Stimulated activated CD4-positive, alpha-beta T cell treated with anti-CD3 and anti-CD28 coated beads, TNF-alpha, amount 100 ng/mL, for 48 hours (primary cell): ENCODE measurements around the gene PLEKHM3.
"Not testable (repeated sequence)": the region's sequence is repeated elsewhere in the genome, so short reads cannot be mapped to it uniquely, and the experiment has no call there.

Source experiments
- DNase-seq, 3 donors: peaks; one replicate each; pipeline ENCODE4 v3.0.0-alpha.2; 2020; ENCODE audit warnings: low read depth in 3 of 3

PLEKHM3 gene

DNA sequence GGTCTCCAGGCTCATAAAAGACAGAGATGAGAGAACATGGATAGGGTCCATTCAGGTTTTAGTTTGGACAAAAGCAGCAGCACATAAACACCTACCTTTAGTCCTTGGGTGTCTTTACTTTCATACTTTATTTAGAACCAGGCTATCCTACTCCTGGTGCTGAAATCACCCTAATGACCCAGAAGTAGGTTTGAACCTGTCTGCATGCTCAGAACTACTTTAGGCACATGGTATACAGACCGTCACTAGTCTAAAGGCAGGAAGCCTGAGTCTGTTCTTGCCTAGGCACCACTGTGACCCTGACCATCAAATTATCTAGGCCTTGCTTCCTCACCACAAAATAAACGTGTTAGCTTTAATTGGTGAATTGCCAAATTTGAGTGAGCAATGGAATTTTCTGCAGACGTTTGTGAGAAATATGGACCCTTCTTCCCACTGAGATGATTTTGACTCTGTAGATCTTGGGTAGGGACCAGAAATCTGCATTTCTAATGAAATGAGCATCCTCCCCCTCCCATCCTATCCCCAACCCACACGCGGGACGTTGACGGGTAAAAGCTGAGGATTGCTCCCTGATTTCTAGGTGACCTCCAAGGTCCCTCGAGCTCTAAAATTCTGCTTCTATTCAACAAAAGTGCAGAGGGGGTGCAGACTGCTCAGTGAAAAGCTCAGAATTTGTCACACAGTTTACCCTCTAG lies 75.1 kb downstream of the PLEKHM3 start:
- DNase-seq = no peak

- DNase-seq = not testable (repeated sequence)
Observed at GRCh38 chr2:207949245-207949644, 76.1 kb downstream of the PLEKHM3 start.

DNA sequence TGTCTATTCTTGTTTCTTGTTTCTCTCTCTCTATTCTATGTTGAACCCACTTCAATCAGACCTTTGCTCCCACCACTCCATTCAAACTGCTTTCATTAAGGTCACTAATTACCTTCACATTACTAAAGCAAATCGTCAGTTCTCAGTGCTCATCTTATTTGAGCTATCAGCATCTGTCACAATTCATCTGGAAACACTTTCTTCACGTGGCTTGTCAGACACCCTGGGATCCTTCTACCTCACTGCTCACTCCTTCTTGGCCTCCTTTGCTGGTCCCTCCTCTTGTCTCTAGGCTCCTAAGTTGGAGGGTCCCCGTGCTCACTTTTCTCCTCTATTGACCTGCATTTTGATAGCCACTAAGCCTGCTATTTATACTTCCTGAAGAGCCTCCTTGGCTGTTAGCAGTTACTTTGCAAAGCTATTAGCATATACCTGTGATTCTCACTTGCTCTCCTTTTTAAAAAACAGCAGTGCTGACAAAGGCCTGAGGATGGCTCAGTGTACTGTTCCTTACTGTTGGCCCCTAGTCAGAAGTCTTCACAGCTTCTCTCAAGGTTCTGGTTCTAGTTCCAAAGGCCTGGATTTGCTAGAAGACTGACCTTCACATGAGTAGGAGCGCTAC lies 80.2 kb downstream of the PLEKHM3 start:
- no peak for DNase-seq

- no peak for DNase-seq
Observed at GRCh38 chr2:207944334-207944733, 81.0 kb downstream of the PLEKHM3 start.

DNA sequence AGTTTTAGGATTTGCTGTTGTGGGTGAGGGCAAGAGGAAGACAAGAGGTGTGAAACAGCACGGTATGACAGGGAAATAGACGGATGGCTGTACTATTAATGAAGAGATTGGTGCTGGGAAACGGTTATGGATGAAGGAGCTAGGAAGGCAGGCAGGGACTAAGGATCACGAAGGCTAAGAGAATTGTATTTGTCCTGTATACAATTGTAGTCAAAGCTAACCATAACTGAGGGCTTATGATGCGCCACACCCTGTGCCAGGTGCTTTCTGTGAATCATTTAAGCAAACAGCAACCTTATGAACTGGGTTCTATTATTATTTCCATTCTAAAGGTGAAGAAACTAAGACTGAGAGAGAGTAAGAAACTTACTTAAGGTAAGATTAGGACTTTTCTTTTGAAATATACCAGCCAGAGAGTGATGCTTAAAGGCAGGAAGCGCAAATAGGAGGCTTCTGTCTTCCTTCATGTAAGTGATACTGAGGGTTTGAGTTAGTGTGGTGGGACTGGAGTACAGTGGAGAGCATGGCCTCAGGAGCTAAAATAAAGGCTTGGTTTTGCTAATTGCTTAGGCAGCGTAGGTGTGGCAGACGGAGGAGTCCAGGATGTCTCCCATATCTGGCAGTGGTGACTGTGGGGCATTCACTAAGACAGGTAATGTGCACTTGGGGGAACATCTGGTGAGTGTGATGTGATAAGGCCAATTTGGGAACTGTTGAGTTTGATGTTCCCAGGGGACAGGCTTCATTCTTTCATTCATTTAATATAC lies 85.8 kb downstream of the PLEKHM3 start:
- DNase-seq = no peak

DNA sequence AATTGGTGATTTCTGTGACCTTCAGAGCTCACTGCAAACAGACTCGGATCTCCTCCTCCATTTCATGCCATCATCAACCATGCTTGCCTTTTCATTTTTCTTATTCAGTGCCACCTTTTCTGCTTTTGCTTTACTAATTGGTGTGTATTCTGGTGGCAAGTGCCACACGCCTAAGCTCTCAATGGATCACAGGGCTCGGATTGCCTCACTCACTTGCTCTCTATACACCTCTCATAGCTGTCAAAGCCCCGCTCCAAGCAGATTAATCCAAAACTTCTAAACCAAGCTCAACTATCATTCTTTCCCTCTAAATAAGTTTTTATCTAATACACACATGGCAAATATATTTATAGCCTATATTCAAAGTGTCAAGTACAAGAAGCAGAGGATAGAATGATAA lies 86.4 kb downstream of the PLEKHM3 start:
- DNase-seq = no peak

GRCh38 chr2:207938415-207938814 lies 86.9 kb downstream of the PLEKHM3 start:
- no peak for DNase-seq

DNA sequence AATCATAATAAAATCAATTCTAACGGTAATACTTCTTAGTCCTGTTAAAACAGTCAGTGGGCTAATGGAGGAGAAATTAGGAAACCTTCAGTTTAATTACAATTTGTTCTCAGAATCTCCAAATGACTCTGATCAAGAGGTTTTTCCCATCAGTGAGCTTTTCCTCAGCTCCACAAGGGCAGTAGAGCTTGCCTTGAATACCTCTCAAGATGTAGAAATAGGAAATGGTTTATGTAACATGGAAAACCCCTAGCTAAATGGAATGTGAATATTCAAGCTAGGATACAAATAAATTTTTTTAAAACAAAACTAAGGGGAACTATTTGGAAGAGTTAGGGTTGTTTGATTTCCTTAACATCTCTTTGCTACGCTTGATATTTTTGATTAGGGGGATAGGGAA lies 87.5 kb downstream of the PLEKHM3 start:
- DNase-seq = no peak

DNA sequence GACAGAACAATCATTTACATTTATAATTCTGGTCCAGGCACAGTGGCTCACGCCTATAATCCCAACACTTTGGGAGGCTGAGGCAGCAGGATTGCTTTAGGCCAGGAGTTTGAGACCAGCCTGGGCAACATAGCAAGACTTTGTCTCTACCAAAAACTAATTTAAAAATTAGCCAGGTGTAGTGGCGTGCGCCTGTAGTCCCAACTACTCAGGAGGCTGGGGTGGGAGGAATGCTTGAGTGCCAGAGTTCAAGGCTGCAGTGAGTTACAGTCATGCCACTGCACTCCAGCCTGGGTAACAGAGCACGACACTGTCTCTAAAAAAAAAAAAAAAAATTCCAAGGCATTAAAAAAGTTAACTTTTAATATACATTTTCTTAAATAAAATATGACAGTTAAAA lies 88.1 kb downstream of the PLEKHM3 start:
- DNase-seq = no peak

GRCh38 chr2:207936380-207936779 lies 88.9 kb downstream of the PLEKHM3 start:
- no peak for DNase-seq

- no peak for DNase-seq
Observed at GRCh38 chr2:207935991-207936370, 89.3 kb downstream of the PLEKHM3 start.

GRCh38 chr2:207935121-207935990 lies 90.0 kb downstream of the PLEKHM3 start:
- DNase-seq = no peak

GRCh38 chr2:207934720-207935119 lies 90.6 kb downstream of the PLEKHM3 start:
- DNase-seq = no peak

DNA sequence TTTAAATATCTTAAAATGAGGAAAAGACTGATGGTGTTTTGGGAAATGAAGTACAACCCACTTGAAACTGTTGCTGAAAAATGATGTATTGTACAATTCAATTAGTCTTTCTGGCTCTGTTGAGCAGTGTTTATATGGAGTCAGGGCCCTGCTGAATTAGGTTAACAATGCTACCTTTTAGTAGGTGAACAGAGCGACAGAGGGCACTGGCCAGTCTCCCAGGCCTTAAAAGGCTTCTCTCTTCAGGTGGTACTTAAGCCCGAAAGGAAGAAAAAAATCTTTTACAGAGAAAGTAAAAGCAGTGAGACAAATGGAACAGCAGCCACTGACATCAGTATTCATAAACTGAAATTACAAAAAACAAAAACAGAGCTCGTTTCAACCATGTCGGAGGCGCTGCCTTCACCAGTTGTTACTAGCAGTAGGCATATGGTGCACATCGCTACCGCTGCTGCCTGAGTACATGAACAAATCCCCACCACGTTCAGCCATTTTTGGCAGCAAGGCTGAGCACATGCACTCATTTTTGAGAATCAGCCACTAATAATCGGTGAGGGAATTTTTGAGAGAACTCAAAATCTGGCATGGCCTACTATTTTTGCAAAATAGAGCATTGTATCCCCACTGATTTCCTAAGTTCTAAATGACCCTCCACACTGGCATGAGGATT lies 91.8 kb downstream of the PLEKHM3 start:
- DNase-seq = no peak

GRCh38 chr2:207932106-207932505 lies 93.2 kb downstream of the PLEKHM3 start:
- DNase-seq = no peak

GRCh38 chr2:207930747-207931146 lies 94.6 kb downstream of the PLEKHM3 start:
- no peak for DNase-seq

GRCh38 chr2:207929923-207930322 lies 95.4 kb downstream of the PLEKHM3 start:
- DNase-seq = no peak

- DNase-seq = no peak
Observed at GRCh38 chr2:207928079-207928478, 97.2 kb downstream of the PLEKHM3 start.

- no peak for DNase-seq
Observed at GRCh38 chr2:207926989-207927300, 98.4 kb downstream of the PLEKHM3 start.

DNA sequence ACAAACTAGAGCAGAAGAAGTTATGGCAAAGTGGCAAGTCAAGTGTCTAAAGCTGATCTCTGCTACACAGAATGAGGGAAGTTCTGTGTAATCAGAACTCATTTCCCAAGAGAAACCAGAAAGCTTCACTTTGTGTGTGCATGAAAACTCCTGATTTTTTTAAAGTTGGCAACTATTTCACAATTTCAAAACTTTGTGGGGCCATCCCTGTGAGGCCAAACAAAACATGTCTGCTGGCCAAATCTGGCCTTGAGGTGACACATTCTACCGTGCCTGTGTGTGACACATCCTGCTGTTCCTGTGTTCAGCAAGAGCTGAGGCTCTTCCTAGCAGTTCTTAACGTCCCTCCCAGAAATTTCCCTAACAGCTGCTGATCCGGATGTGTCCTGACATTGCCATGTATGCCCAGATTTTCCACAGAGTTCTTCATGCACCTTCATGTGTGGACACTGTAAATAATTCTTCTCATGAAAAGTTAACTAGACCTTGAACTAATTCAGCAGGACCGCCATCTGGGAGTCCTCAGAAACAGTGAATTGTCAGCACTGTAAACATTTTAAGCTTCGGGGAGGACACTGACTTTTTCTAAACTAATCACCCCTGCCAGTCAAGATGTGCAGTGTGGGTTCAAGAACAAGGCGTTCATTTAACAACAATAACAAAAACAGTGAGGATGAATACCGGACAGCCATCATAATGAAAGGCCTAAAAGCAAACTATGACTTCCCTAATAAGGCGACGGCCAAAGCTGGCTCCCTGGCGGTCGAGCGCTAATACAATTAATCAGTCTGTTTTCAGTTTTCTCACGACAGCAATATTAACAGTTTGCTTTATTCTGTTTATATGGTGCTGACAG lies 99.0 kb downstream of the PLEKHM3 start:
- no peak for DNase-seq

GRCh38 chr2:207925601-207926000 lies 99.7 kb downstream of the PLEKHM3 start:
- no peak for DNase-seq
